ENCODE measurements around the gene NEDD9. TPM values are rescaled to one million over a fixed set of nuclear protein-coding genes. Genes with fewer than 3 reads are reported as not detected.

NEDD9 gene
- total and polyA plus RNA-seq, 2 of the 13 experiments (the other 11 are each of a cell fraction or from before 2014, with no cell fraction given) = 27.1 to 389 TPM

DNA sequence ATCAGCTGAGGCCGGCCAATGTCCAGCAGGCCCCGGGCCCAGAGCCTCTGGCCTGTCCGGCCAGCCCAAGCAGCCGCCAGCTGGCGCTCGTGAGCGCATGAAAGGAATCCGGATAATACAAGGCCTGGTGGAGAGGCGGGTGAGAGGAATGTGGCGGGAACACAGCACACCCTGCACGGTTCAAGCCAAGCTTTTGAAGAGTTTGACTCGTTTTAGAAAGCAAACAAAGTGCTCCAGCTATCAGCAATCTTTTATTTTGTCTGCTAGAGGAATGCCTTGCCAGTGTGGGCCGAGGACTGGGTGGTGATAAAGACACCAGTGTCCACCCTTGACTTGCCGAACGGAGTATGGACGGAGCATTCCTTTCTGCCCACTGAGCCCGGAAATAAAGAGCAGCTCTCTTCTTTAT is 9.3 kb upstream of the NEDD9 start (continued):
- TF ChIP-seq SALL1 (CRISPR knock-in tag; IDR thresholded peaks at IDR 0.05) (peak; percentile 92), BRD4 (CRISPR knock-in tag; IDR thresholded peaks at IDR 0.05) (peak; percentile 86; the same call in 1 of the 2 replicates), PPARG (CRISPR knock-in tag; conservative IDR thresholded peaks at IDR 0.05) (peak; percentile 78), ZNF746 (CRISPR knock-in tag; IDR thresholded peaks at IDR 0.05) (0 out of 2 replicates have a peak, but pooled peaks have one; percentile 55), STAT5B (CRISPR knock-in tag; IDR thresholded peaks at IDR 0.05) (no peak; the same call in 1 of the 2 replicates), ZNF563 (CRISPR knock-in tag; IDR thresholded peaks at IDR 0.05) (no peak), PTBP1 (IDR thresholded peaks at IDR 0.05; ENCODE audit: low read depth, low read length, poor library complexity, severe bottlenecking) (peak; percentile 60), ZNF264 (CRISPR knock-in tag; IDR thresholded peaks at IDR 0.05) (0 out of 2 replicates have a peak, but pooled peaks have one; percentile 62), MYC (CRISPR knock-in tag; IDR thresholded peaks at IDR 0.05; ENCODE audit: borderline replicate concordance) (peak; percentile 76; the same call in 1 of the 2 replicates), ZFY (CRISPR knock-in tag; IDR thresholded peaks at IDR 0.05) (peak; percentile 87), DPF2 (CRISPR knock-in tag; IDR thresholded peaks at IDR 0.05; ENCODE audit: borderline replicate concordance, low read depth) (no peak), RFX1 (IDR thresholded peaks at IDR 0.05) (no peak), ZMYM3 (CRISPR knock-in tag; IDR thresholded peaks at IDR 0.05) (peak; percentile 76; the same call in 1 of the 2 replicates), KLF6 (CRISPR knock-in tag; IDR thresholded peaks at IDR 0.05) (peak; percentile 68; the same call in 1 of the 2 replicates), KDM4B (CRISPR knock-in tag; IDR thresholded peaks at IDR 0.05) (peak; percentile 78; the same call in 1 of the 2 replicates), ZMAT3 (CRISPR knock-in tag; conservative IDR thresholded peaks at IDR 0.05) (peak; percentile 71; the same call in 1 of the 2 replicates), ZNF292 (CRISPR knock-in tag; IDR thresholded peaks at IDR 0.05; ENCODE audit: borderline replicate concordance, low read depth) (peak; percentile 65; the same call in 1 of the 2 replicates)
- TF ChIP-seq, protein P1, sequence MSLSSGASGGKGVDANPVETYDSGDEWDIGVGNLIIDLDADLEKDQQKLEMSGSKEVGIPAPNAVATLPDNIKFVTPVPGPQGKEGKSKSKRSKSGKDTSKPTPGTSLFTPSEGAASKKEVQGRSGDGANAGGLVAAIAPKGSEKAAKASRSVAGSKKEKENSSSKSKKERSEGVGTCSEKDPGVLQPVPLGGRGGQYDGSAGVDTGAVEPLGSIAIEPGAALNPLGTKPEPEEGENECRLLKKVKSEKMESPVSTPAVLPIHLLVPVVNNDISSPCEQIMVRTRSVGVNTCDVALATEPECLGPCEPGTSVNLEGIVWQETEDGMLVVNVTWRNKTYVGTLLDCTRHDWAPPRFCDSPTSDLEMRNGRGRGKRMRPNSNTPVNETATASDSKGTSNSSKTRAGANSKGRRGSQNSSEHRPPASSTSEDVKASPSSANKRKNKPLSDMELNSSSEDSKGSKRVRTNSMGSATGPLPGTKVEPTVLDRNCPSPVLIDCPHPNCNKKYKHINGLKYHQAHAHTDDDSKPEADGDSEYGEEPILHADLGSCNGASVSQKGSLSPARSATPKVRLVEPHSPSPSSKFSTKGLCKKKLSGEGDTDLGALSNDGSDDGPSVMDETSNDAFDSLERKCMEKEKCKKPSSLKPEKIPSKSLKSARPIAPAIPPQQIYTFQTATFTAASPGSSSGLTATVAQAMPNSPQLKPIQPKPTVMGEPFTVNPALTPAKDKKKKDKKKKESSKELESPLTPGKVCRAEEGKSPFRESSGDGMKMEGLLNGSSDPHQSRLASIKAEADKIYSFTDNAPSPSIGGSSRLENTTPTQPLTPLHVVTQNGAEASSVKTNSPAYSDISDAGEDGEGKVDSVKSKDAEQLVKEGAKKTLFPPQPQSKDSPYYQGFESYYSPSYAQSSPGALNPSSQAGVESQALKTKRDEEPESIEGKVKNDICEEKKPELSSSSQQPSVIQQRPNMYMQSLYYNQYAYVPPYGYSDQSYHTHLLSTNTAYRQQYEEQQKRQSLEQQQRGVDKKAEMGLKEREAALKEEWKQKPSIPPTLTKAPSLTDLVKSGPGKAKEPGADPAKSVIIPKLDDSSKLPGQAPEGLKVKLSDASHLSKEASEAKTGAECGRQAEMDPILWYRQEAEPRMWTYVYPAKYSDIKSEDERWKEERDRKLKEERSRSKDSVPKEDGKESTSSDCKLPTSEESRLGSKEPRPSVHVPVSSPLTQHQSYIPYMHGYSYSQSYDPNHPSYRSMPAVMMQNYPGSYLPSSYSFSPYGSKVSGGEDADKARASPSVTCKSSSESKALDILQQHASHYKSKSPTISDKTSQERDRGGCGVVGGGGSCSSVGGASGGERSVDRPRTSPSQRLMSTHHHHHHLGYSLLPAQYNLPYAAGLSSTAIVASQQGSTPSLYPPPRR (CRISPR knock-in tag; IDR thresholded peaks at IDR 0.05; ENCODE audit: borderline replicate concordance) = peak; percentile 38; the same call in 1 of the 2 replicates
- TF ChIP-seq, protein P2, sequence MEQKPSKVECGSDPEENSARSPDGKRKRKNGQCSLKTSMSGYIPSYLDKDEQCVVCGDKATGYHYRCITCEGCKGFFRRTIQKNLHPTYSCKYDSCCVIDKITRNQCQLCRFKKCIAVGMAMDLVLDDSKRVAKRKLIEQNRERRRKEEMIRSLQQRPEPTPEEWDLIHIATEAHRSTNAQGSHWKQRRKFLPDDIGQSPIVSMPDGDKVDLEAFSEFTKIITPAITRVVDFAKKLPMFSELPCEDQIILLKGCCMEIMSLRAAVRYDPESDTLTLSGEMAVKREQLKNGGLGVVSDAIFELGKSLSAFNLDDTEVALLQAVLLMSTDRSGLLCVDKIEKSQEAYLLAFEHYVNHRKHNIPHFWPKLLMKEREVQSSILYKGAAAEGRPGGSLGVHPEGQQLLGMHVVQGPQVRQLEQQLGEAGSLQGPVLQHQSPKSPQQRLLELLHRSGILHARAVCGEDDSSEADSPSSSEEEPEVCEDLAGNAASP (CRISPR knock-in tag; IDR thresholded peaks at IDR 0.05; ENCODE audit: borderline replicate concordance) = peak; percentile 79

Data from HepG2 (cell line).